Mesodermal cell (in vitro differentiated cells): ENCODE measurements around the gene NUCB2.
"Not testable (repeated sequence)": the region's sequence is repeated elsewhere in the genome, so short reads cannot be mapped to it uniquely, and the experiment has no call there.

Experiments
- H3K27ac ChIP-seq: 2 replicates; pipeline ENCODE4 v1.7.0; 2013; ENCODE audit warnings: mild to moderate bottlenecking, low read depth, low read length, moderate library complexity; ENCODE audit not compliant: severe bottlenecking
- H3K36me3 ChIP-seq: 2 replicates; pipeline ENCODE4 v1.7.1; 2013; ENCODE audit warnings: mild to moderate bottlenecking, low read length, moderate library complexity; ENCODE audit not compliant: control insufficient read depth, insufficient read depth
- H3K4me1 ChIP-seq: one replicate; pipeline ENCODE4 v1.7.1; 2013; ENCODE audit warnings: mild to moderate bottlenecking, low read length; ENCODE audit not compliant: insufficient read depth, control insufficient read depth, poor library complexity, severe bottlenecking
- H3K4me3 ChIP-seq: 2 replicates; pipeline ENCODE4 v1.7.0; 2013; ENCODE audit warnings: low read length, control low read depth, mild to moderate bottlenecking; ENCODE audit not compliant: insufficient read depth, poor library complexity, severe bottlenecking; ENCODE audit errors: extremely low read depth
- H3K9me3 ChIP-seq: 2 replicates; pipeline ENCODE4 v1.7.1; 2013; ENCODE audit warnings: mild to moderate bottlenecking, low read length, moderate library complexity; ENCODE audit not compliant: control insufficient read depth
- WGBS, 2 experiments: methylation state at CpG; one replicate each; pipeline ENCODE4 v1.1.5; 2013; ENCODE audit warnings: missing lambda C conversion rate in 2 of 2; ENCODE audit not compliant: insufficient coverage in 2 of 2; 5-methylcytosine and 5-hydroxymethylcytosine counted together

Gene NUCB2

DNA sequence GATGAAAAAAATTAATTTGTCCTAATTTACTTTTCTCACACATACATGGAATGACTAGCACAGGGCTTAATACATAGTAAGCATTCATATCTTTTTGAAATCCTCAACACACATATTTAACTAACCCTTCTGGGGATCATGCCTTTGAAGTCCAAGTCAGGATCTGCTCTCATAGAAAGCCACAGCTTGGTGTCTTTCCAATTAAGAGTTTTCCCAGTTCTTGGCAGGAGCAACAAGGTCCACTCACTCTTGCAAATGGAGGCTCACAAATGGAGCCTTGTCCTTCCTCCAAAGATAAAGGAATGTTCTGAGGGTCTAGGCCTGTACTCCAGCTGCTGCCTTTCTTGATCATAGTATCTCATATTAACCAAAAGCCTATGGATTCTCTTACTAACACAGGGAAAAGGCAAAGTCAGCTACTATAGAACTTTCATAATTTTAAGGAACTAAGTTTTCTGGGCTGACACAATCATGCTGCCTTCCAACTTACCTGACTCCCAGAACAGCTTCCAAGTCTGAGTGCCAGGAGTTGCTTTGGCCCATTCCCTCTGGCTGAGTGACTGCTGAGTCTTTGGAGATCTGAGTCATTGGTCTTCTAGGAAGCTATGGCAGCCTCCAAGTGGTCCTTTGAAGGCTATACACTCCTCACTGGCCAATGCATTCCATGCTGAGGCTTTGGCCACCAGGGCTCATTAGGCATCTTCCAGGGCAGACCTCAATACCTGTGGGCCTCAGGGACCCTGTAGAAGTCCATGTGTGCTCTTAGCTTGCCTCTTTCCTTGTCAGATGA is 25.8 kb upstream of the NUCB2 start:
- H3K27ac ChIP-seq: no peak overlapping the region
- no peaks in the 10 kb centered on the region for H3K9me3 ChIP-seq
- no peaks in the 10 kb centered on the region for H3K4me1 ChIP-seq
- no peaks in the 10 kb centered on the region for H3K36me3 ChIP-seq
- H3K4me3 ChIP-seq: no peak overlapping the region

DNA sequence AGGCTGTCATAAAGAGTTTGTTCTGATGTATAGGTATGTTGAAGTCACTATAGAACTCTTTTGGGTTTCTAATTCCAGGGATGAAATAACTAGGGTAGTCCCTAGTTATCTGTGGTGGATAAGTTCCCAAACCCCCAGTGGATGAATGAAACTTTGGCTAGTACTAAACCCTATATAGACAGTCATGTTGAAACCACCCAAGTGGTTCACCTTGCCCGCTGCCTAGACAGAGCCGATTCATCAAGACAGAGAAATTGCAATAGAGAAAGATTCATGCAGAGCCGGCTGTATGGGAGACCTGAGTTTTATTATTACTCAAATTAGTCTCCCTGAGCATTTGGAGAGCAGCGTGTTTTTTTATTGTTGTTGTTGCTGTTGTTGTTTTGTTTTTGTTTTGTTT is 23.8 kb upstream of the NUCB2 start:
- Histone ChIP-seq H3K4me3 (no peak overlapping the region), H3K4me1 (no peaks in the 10 kb centered on the region), H3K9me3 (no peaks in the 10 kb centered on the region), H3K27ac (no peak overlapping the region), H3K36me3 (no peaks in the 10 kb centered on the region)
- 83% methylated on average over 1 of the region's 4 CpGs; no CpG with 5 or more reads in 1 of the 2 experiments for WGBS, 2 experiments

DNA sequence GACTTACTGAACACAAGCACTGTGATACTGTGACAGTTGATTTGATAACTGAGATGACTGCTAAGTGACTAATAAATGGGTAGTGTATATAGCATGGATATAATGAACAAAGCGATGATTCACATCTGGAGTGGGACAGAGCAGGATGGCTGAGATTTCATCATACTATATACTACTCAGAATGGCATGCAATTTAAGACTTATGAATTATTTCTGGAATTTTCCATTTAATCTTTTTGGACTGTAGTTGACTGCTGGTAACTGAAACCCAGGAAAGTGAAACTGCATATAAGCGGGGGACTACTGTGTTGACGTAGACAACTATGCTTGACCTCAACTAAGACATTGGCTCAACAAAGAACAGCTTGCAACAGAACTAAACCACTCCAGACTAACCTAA is 20.0 kb upstream of the NUCB2 start:
- Histone ChIP-seq H3K4me1 (no peaks in the 10 kb centered on the region), H3K36me3 (no peaks in the 10 kb centered on the region), H3K27ac (no peak overlapping the region), H3K4me3 (no peak overlapping the region), H3K9me3 (no peaks in the 10 kb centered on the region)
- 100% methylated on average over 2 of the region's 3 CpGs; no CpG with 5 or more reads in 1 of the 2 experiments for WGBS, 2 experiments

DNA sequence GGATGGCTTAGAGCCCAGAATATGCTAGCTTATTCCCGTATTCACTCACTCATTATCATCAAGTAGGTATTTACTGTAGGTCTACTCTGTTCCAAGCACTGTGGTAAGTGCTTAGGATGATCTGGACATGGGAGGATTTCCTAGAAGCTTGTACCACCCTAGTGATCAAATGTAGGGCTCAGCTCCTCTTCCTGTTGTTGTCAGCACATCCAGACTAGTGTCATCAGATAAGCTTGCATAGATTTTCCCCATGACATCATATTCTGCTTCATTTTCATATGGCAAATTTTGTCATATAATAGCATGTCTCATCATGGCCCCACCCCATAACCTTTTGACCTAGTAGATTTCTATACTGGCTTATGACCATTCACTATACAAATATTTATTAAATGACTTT is 19.3 kb upstream of the NUCB2 start:
- Histone ChIP-seq H3K36me3 (no peaks in the 10 kb centered on the region), H3K27ac (no peak overlapping the region), H3K4me3 (no peak overlapping the region), H3K9me3 (no peaks in the 10 kb centered on the region), H3K4me1 (no peaks in the 10 kb centered on the region)
- no CpG with 5 or more reads among the region's 1 CpG for WGBS, 2 experiments

DNA sequence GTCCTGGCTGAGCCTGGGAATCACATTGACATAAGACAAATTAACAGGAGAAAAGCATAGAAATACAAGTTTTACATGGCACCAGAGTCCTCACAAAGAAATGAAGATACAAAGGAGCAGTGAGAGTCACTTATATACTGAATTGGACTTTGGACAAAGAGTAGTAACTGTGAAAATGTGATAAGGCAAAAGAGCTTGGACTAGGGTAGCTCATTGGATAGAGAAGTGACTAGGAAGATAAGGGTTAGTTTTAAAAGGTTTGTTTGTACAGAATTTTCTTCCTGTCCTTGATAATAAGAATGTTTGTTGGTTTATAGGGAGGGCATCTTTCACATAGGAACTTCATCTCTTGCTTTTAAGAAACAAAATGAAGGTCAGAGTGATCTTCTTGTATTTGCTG is 17.9 kb upstream of the NUCB2 start:
- Histone ChIP-seq H3K4me1 (no peaks in the 10 kb centered on the region), H3K4me3 (no peak overlapping the region)

DNA sequence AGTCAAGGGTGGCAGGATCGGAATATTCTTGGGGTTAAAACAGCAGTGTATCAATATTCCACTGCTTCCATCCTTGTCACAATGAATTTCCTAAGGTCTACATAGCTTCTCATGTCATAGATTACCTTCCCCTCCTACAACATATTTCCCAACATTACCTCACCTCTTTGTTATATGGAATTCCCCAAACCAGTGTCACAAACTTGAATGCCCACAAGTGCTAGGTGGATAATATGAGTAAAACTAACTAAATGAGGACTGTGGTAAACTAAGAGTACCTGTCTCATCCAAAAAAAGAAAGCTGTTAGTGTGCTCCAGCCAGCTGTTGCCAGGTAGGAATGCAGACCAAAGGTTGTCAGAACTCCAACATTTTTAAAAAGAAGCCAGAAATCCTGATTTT is 17.0 kb upstream of the NUCB2 start:
- 80 to 100% methylated on average over 1 of the region's 1 CpG for WGBS, 2 experiments
- no peak overlapping the region for H3K27ac ChIP-seq
- H3K9me3 ChIP-seq: no peaks in the 10 kb centered on the region
- no peaks in the 10 kb centered on the region for H3K36me3 ChIP-seq
- H3K4me1 ChIP-seq: no peaks in the 10 kb centered on the region
- H3K4me3 ChIP-seq: no peak overlapping the region

More for the DNA sequence above, 17.9 kb upstream of the NUCB2 start:
- no peaks in the 10 kb centered on the region for H3K36me3 ChIP-seq
- no peaks in the 10 kb centered on the region for H3K9me3 ChIP-seq
- H3K27ac ChIP-seq: no peak overlapping the region

DNA sequence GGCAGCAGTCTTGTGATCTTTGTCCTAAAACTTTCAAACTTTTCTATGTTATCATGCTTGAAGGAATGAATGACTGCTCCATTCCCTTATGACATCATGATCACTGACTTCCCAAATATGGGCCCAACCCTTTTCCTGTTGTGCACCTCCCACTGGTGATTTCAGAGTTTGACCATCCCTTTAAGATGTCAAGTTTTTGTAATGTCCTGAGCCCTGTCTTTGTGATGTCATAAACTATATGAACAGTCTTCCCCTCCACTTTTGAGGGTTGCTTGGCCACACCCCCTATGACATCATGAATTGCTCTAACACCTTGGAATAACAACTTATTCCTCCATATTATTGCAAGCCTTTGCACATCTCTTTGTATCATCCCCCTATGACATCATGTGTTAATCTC is 16.5 kb upstream of the NUCB2 start:
- H3K4me3 ChIP-seq: no peak overlapping the region
- H3K27ac ChIP-seq: no peak overlapping the region
- no peaks in the 10 kb centered on the region for H3K9me3 ChIP-seq
- H3K36me3 ChIP-seq: no peaks in the 10 kb centered on the region
- H3K4me1 ChIP-seq: no peaks in the 10 kb centered on the region

DNA sequence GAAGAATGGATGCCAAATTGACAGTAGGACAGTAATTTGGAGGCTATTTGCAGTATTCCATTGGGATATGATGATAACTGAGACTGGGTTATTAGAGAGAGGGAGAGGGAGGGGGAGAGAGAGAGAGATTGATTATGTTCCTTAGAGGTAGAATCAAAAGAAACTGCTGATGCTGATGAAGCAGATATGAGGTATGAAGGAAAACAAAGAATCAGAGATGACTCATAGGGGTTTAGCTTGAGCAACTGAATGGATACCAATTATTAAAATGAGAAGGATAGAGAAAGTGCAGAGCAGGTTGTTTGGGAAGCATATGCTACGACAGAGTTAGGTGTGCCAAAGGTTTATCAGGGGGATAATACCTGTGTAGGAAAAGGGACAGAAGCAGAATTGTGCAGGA is 12.8 kb upstream of the NUCB2 start:
- H3K9me3 ChIP-seq: no peaks in the 10 kb centered on the region
- WGBS, 2 experiments: 67 to 76% methylated on average over 1 of the region's 1 CpG
- H3K27ac ChIP-seq: no peak overlapping the region
- H3K4me3 ChIP-seq: no peak overlapping the region
- no peaks in the 10 kb centered on the region for H3K4me1 ChIP-seq
- H3K36me3 ChIP-seq: no peaks in the 10 kb centered on the region

DNA sequence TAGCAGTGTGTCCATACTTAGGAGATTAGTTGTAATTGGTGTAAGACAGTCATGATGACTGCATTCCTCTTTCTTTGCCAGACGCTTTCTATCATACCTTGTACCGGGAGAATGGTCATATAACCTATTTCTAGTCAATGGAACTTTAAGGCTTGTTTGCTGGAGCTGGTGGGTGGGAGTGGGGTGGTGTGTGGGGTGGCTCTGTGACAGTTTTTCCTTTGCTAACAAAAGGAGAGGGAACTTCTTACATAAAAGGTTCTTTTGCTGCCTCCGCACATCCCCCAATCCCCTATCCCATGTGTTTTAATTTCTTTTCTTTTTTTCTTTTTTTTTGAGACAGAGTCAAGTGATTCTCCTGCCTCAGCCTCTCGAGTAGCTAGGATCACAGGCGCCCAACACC is 9.8 kb upstream of the NUCB2 start:
- Histone ChIP-seq H3K4me3 (no peak overlapping the region), H3K4me1 (no peaks in the 10 kb centered on the region), H3K9me3 (no peaks in the 10 kb centered on the region), H3K27ac (no peak overlapping the region), H3K36me3 (no peaks in the 10 kb centered on the region)
- 76 to 100% methylated on average over 1 to 2 of the region's 5 CpGs for WGBS, 2 experiments

DNA sequence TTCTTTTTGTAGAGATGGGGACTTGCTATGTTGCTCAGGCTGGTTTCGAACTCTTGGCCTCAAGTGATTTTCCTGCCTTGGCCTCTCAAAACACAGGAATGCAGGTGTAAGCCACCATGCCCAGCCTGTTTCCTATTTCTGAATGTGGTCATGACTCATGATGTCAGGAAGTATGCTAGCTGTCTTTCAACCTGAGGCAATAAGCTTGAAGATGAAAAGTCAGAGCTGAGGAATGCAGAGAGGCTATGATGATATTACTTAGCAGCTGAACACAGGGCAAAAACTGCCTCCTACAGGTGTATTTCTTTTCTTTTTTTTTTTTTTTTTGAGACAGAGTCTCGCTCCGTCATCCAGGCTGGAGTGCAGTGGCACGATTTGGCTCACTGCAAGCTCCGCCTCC is 9.0 kb upstream of the NUCB2 start:
- WGBS, 2 experiments: 90 to 92% methylated on average over 4 of the region's 5 CpGs
- Histone ChIP-seq H3K27ac (no peak overlapping the region), H3K9me3 (no peaks in the 10 kb centered on the region), H3K4me1 (no peaks in the 10 kb centered on the region), H3K36me3 (no peaks in the 10 kb centered on the region), H3K4me3 (no peak overlapping the region)

DNA sequence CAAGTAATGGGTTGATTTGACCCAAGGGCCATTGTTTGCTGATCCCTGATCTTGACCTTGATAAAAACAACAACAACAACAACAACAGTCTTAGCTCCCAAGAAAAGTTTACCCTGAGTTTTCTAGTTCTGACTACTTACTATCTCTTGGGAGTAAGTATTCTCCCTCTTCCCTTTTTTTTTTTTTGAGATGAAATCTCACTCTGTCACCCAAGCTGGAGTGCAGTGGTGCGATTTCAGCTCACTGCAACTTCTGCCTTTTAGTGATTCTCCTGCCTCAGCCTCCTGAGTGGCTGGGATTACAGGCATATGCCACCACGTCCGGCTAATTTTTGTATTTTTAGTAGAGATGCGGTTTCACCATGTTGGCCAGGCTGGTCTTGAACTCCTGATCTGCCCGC is 8.0 kb upstream of the NUCB2 start:
- not testable (repeated sequence) for H3K4me1 ChIP-seq, H3K4me3 ChIP-seq, H3K9me3 ChIP-seq, H3K36me3 ChIP-seq, H3K27ac ChIP-seq
- 89 to 90% methylated on average over 2 to 3 of the region's 5 CpGs for WGBS, 2 experiments
